ENCODE data around the gene SLC25A45.

DNA sequence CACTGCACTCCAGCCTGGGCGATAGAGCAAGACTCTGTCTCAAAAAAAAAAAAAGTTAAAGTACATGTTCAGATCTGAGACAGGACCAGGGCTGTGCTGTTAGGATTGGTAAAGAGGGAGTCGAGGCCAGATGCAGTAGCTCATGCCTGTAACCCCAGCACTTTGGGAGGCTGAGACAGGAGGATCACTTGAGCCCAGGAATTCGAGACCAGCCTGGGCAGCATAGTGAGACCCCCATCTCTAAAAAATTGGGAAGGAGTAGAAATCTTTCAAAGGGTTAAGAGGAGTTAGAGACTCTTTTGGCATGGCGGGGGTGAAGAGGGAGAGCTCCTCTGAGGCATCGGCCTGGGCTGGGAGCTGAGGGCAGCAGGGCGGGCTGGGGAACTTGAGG, 11.8 kb downstream of the SLC25A45 start:
- TF ChIP-seq, protein P1, sequence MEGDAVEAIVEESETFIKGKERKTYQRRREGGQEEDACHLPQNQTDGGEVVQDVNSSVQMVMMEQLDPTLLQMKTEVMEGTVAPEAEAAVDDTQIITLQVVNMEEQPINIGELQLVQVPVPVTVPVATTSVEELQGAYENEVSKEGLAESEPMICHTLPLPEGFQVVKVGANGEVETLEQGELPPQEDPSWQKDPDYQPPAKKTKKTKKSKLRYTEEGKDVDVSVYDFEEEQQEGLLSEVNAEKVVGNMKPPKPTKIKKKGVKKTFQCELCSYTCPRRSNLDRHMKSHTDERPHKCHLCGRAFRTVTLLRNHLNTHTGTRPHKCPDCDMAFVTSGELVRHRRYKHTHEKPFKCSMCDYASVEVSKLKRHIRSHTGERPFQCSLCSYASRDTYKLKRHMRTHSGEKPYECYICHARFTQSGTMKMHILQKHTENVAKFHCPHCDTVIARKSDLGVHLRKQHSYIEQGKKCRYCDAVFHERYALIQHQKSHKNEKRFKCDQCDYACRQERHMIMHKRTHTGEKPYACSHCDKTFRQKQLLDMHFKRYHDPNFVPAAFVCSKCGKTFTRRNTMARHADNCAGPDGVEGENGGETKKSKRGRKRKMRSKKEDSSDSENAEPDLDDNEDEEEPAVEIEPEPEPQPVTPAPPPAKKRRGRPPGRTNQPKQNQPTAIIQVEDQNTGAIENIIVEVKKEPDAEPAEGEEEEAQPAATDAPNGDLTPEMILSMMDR (IDR thresholded peaks at IDR 0.05), result no peak
- TF ChIP-seq POLR2A (IDR thresholded peaks at IDR 0.05), result no peak
